Sigmoid colon (tissue), 3 donors: ENCODE results near the gene SGPL1.

Experiments used
- CTCF ChIP-seq, 4 experiments: fragments of 450-650 bp in 3 of 4; fragments of 200-600 bp in 1 of 4; IDR thresholded peaks; one replicate each; pipeline ENCODE4 v1.5.1; 2016 to 2019; ENCODE audit warnings: antibody characterized with exemption in 4 of 4, mild to moderate bottlenecking in 3 of 4, moderate library complexity in 2 of 4
- POLR2A ChIP-seq, 2 donors: fragments of 450-650 bp; IDR thresholded peaks; one replicate each; pipeline ENCODE4 v1.6.1; 2016; ENCODE audit warnings: antibody characterized with exemption in 2 of 2, mild to moderate bottlenecking in 2 of 2, moderate library complexity in 2 of 2

- TF ChIP-seq CTCF (IDR thresholded peaks at IDR 0.05) (no peak), POLR2A (IDR thresholded peaks at IDR 0.05) (no peak)
Measured at GRCh38 chr10:70838270-70838805, 22.6 kb downstream of the SGPL1 start.
